ENCODE results near the gene RNFT1.
A peak's percentile ranks its signal among the peaks of the same experiment; 100 is the strongest.
"Not testable (repeated sequence)": the region's sequence is repeated elsewhere in the genome, so short reads cannot be mapped to it uniquely, and the experiment has no call there.

RNFT1 gene

DNA sequence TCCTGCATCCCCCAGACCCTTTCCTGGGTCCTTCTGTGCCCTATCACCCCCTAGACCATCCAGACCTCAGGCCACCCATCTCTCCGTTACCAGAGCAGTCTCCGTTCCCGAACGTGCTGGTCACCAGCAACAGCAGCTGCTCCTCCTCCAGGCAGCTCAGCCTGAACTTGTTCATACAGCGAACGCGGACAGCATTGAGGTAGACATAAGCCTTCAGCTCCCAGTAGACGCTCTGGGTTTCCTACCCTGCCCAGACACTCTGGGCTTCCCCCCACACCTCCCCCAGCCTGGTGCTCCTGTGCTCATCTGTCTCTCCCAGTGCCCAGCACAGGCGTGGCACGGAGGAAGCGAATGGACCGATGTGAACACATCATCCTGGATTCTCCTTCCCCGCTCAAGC lies 41.6 kb upstream of the RNFT1 start:
- H3K9me3 ChIP-seq (ENCODE audit: control insufficient read depth, insufficient read depth, low read depth, low read length), result no peaks in the 10 kb centered on the region
- H3K4me1 ChIP-seq (ENCODE audit: control insufficient read depth, insufficient read depth, low read length), result no peaks in the 10 kb centered on the region
- ChIA-PET POLR2A (no interaction called here), CTCF (no interaction called here)
- no peaks in the 10 kb centered on the region for H3K36me3 ChIP-seq (ENCODE audit: control insufficient read depth in 2 of 2, insufficient read depth in 1 of 2, low read length in 2 of 2)
- H3K4me3 ChIP-seq (ENCODE audit: low read depth, low read length), result no peak overlapping the region
- no peak for TF ChIP-seq FEZF1 (tag by site-specific recombination; IDR thresholded peaks at IDR 0.05)
- 0 out of 2 replicates have a peak, but pooled peaks have one; percentile 50 for TF ChIP-seq ZNF600 (tag by site-specific recombination; IDR thresholded peaks at IDR 0.05)
- TF ChIP-seq ZXDB (tag by site-specific recombination; IDR thresholded peaks at IDR 0.05), result no peak
- H3K27ac ChIP-seq (ENCODE audit: extremely low read depth, low read depth, low read length), result no peak overlapping the region

DNA sequence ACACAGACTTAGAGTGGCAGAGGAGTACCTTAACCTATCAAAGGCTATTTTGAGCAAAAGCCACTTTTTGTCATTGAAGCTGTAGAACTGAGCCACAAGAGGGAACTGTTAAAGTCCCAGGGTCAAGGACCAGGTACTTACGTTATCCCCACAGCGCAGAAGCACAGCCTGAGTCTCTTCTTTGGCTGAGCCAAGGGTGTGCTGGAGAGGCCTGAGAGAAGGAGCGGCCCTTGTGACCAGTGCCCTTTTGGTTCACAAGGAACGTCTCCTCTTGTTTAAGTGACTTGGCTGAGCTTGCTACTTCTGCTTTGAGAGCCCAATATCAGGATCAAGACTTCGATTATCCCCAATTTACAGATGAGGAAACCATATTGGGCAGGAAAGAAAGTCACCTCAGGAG lies 40.0 kb upstream of the RNFT1 start:
- H3K36me3 ChIP-seq (ENCODE audit: control insufficient read depth in 2 of 2, insufficient read depth in 1 of 2, low read length in 2 of 2); CTCF ChIA-PET: not testable (repeated sequence)

DNA sequence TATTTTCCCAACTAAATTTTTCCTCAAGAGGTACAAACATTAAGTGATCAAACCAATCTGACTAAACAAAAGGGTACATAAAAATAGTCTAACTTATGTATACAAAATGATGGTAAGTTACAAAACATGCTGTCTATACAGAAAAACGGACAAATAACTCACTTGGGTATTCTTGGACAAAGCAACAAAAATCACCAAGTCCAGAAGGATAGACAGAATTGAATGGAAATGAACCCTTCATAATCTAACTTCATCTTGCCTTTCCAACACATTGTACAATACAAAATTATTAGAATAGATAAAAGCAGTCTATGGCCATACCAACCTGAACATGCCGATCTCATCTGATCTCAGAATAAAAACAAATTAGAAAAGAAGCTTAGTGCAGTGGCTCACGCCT lies 37.9 kb upstream of the RNFT1 start:
- H3K9me3 ChIP-seq (ENCODE audit: control insufficient read depth, insufficient read depth, low read depth, low read length); H3K36me3 ChIP-seq (ENCODE audit: control insufficient read depth in 2 of 2, insufficient read depth in 1 of 2, low read length in 2 of 2); H3K4me3 ChIP-seq (ENCODE audit: low read depth, low read length); H3K4me1 ChIP-seq (ENCODE audit: control insufficient read depth, insufficient read depth, low read length); POLR2A ChIA-PET; H3K27ac ChIP-seq (ENCODE audit: extremely low read depth, low read depth, low read length); CTCF ChIA-PET: not testable (repeated sequence)

More for the DNA sequence above, 40.0 kb upstream of the RNFT1 start:
- H3K4me3 ChIP-seq (ENCODE audit: low read depth, low read length); H3K9me3 ChIP-seq (ENCODE audit: control insufficient read depth, insufficient read depth, low read depth, low read length); H3K27ac ChIP-seq (ENCODE audit: extremely low read depth, low read depth, low read length); POLR2A ChIA-PET; H3K4me1 ChIP-seq (ENCODE audit: control insufficient read depth, insufficient read depth, low read length): not testable (repeated sequence)

DNA sequence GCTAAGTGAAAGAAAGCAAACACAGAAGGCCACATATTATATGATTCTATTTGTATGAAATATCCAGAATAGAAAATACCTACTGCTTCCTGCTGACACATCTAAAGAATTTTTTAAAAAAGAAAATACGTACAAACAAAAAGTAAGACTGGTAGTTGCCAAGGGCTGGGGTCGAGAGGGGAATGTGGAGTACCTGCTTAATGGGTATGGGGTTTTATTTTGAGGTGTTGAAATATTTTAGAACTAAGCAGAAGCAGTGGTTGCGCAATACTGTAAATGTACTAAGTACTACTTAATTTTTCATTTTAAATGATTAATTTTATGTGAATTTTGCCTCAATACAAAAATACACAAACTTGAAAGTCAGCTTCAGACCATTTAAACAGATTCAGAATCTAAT lies 32.1 kb upstream of the RNFT1 start:
- POLR2A ChIA-PET; H3K36me3 ChIP-seq (ENCODE audit: control insufficient read depth in 2 of 2, insufficient read depth in 1 of 2, low read length in 2 of 2); H3K4me3 ChIP-seq (ENCODE audit: low read depth, low read length); H3K27ac ChIP-seq (ENCODE audit: extremely low read depth, low read depth, low read length); H3K4me1 ChIP-seq (ENCODE audit: control insufficient read depth, insufficient read depth, low read length); H3K9me3 ChIP-seq (ENCODE audit: control insufficient read depth, insufficient read depth, low read depth, low read length); CTCF ChIA-PET: not testable (repeated sequence)

DNA sequence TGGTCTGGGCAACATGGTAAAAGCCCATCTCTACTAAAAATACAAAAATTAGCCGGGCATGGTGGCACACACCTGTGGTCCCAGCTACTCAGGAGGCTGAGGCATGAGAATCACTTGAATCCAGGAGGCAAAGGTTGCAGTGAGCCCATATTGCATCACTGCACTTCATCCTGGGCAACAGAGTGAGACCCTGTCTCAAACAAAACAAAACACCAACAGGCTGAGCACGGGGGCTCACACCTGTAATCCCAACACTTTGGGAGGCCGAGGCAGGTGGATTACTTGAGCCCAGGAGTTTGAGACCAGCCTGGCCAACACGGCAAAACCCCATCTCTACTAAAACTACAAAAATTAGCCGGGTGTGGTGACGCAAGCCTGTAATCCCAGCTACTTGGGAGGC lies 10.6 kb upstream of the RNFT1 start:
- H3K4me1 ChIP-seq (ENCODE audit: control insufficient read depth, insufficient read depth, low read length); POLR2A ChIA-PET; H3K27ac ChIP-seq (ENCODE audit: extremely low read depth, low read depth, low read length); H3K4me3 ChIP-seq (ENCODE audit: low read depth, low read length); H3K9me3 ChIP-seq (ENCODE audit: control insufficient read depth, insufficient read depth, low read depth, low read length); H3K36me3 ChIP-seq (ENCODE audit: control insufficient read depth in 2 of 2, insufficient read depth in 1 of 2, low read length in 2 of 2): not testable (repeated sequence)
- CTCF ChIA-PET, result interaction anchor here (0.6 kb wide), 2 partner anchors 12 to 221 kb away, joined by 3 read pairs; no protein-coding TSS in a partner anchor

DNA sequence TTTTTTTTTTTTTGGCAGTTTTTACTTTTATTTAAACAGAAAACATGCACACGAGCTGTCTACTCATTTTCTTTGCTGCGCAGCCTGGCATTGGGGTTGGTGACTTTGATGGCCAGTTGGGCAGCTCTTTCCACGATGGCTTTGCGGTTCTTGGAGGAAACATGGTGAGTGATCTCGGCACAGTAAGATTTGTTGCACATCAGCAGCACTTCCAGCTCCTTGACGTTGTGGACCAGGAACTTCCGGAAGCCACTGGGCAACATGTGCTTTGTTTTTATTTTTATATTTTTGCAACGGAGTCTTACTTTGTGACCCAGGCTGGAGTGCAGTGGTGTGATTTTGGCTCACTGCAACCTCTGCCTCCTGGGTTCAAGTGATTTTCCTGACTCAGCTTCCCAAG lies 8.9 kb upstream of the RNFT1 start:
- H3K9me3 ChIP-seq (ENCODE audit: control insufficient read depth, insufficient read depth, low read depth, low read length); H3K27ac ChIP-seq (ENCODE audit: extremely low read depth, low read depth, low read length); H3K36me3 ChIP-seq (ENCODE audit: control insufficient read depth in 2 of 2, insufficient read depth in 1 of 2, low read length in 2 of 2); H3K4me3 ChIP-seq (ENCODE audit: low read depth, low read length); H3K4me1 ChIP-seq (ENCODE audit: control insufficient read depth, insufficient read depth, low read length): not testable (repeated sequence)
- CTCF ChIA-PET, result interaction anchor here (0.6 to 0.7 kb wide), 2 partner anchors 65 to 1108 kb away, joined by 5 to 6 read pairs; no protein-coding TSS in a partner anchor
- POLR2A ChIA-PET, result interaction anchor here (1.8 kb wide), 1 partner anchor 9 kb away, joined by 7 read pairs; the partner anchor contains the start of gene RNFT1

DNA sequence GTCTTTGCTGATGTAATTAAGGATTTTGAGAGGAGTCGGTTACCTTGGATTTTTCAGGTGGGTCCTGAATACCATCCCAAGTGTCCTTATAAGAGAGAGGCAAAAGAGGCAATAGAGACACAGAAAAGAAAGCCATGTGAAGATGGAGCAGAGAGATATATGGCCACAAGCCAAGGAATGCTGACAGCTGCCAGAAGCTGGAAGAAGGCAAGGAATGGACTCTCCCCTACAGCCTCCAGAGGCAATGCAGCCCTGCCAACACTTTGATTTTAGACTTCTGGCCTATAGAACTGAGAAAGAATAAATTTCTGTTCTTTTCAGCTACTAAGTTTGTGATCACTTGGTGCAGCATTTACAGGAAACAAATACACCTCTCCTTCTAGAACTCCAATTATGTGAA lies 8.2 kb upstream of the RNFT1 start:
- H3K4me3 ChIP-seq (ENCODE audit: low read depth, low read length), result no peak overlapping the region
- no peaks in the 10 kb centered on the region for H3K36me3 ChIP-seq (ENCODE audit: control insufficient read depth in 2 of 2, insufficient read depth in 1 of 2, low read length in 2 of 2)
- CTCF ChIA-PET, result no interaction called here
- no peaks in the 10 kb centered on the region for H3K4me1 ChIP-seq (ENCODE audit: control insufficient read depth, insufficient read depth, low read length)
- POLR2A ChIA-PET, result interaction anchor here (1.8 kb wide), 1 partner anchor 8 kb away, joined by 7 read pairs; the partner anchor contains the start of gene RNFT1
- no peaks in the 10 kb centered on the region for H3K9me3 ChIP-seq (ENCODE audit: control insufficient read depth, insufficient read depth, low read depth, low read length)
- H3K27ac ChIP-seq (ENCODE audit: extremely low read depth, low read depth, low read length), result no peak overlapping the region
- TF ChIP-seq ZNF660 (tag by site-specific recombination; IDR thresholded peaks at IDR 0.05), result no peak
- TF ChIP-seq ZNF416 (tag by site-specific recombination; IDR thresholded peaks at IDR 0.05), result no peak
- no peak for TF ChIP-seq ZNF433 (tag by site-specific recombination; IDR thresholded peaks at IDR 0.05; ENCODE audit: low read depth)
- no peak for TF ChIP-seq ZBTB48 (tag by site-specific recombination; IDR thresholded peaks at IDR 0.05)
- no peak for TF ChIP-seq ZNF311 (tag by site-specific recombination; IDR thresholded peaks at IDR 0.05; ENCODE audit: borderline replicate concordance)
- TF ChIP-seq, protein P1, sequence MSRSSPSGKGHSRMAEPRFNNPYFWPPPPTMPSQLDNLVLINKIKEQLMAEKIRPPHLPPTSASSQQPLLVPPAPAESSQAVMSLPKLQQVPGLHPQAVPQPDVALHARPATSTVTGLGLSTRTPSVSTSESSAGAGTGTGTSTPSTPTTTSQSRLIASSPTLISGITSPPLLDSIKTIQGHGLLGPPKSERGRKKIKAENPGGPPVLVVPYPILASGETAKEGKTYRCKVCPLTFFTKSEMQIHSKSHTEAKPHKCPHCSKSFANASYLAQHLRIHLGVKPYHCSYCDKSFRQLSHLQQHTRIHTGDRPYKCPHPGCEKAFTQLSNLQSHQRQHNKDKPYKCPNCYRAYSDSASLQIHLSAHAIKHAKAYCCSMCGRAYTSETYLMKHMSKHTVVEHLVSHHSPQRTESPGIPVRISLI (tag by site-specific recombination; IDR thresholded peaks at IDR 0.05), result no peak
- no peak for TF ChIP-seq ZNF174 (tag by site-specific recombination; IDR thresholded peaks at IDR 0.05)
- TF ChIP-seq ZNF302 (tag by site-specific recombination; IDR thresholded peaks at IDR 0.05; ENCODE audit: low read depth), result no peak
- TF ChIP-seq ZFP37 (tag by site-specific recombination; IDR thresholded peaks at IDR 0.05), result no peak
- no peak for TF ChIP-seq ZNF175 (tag by site-specific recombination; IDR thresholded peaks at IDR 0.05)
- TF ChIP-seq ZNF548 (tag by site-specific recombination; IDR thresholded peaks at IDR 0.05), result no peak
- no peak for TF ChIP-seq ZNF214 (tag by site-specific recombination; IDR thresholded peaks at IDR 0.05; ENCODE audit: borderline replicate concordance)
- TF ChIP-seq, protein P2, sequence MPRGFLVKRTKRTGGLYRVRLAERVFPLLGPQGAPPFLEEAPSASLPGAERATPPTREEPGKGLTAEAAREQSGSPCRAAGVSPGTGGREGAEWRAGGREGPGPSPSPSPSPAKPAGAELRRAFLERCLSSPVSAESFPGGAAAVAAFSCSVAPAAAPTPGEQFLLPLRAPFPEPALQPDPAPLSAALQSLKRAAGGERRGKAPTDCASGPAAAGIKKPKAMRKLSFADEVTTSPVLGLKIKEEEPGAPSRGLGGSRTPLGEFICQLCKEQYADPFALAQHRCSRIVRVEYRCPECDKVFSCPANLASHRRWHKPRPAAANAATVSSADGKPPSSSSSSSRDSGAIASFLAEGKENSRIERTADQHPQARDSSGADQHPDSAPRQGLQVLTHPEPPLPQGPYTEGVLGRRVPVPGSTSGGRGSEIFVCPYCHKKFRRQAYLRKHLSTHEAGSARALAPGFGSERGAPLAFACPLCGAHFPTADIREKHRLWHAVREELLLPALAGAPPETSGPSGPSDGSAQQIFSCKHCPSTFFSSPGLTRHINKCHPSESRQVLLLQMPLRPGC (tag by site-specific recombination; IDR thresholded peaks at IDR 0.05), result no peak
- TF ChIP-seq ZNF521 (tag by site-specific recombination; IDR thresholded peaks at IDR 0.05), result no peak

Measured in HEK293 (cell line).